Measurements from ENCODE around the gene PRAC1. TPM values are rescaled to one million over a fixed set of nuclear protein-coding genes. Genes with fewer than 3 reads are reported as not detected.

PRAC1 gene
- total RNA-seq = not detected in 2 replicates

GRCh38 chr17:48722201-48722907 lies at the start of gene PRAC1:
Gene PRAC1, minus strand, starts transcription at chr17:48722518. Its CDS starts 126 bp downstream, at chr17:48722392.
- Mint-ChIP-seq H3K27ac (no peak within 1 kb of the TSS), H3K27me3 (ENCODE audit: low read depth) (peaks cover 88% of the 10 kb centered on the region), H3K4me3 (ENCODE audit: low read depth) (no peak within 1 kb of the TSS), H3K4me1 (ENCODE audit: low read depth) (peaks cover 15% of the 10 kb centered on the region), H3K36me3 (ENCODE audit: low read depth) (no peaks in the 10 kb centered on the region), H3K9me3 (no peaks in the 10 kb centered on the region)
- intact Hi-C loops (cut with micrococcal nuclease) = loop anchor here (5.0 kb wide), 2 partner anchors 775 to 1245 kb away; partner anchors contain the start of genes DLX4 and NGFR
- DNase-seq (ENCODE audit: low spot score) = no peak

GRCh38 chr17:48770954-48771353 lies 48.6 kb upstream of the PRAC1 start:
- Mint-ChIP-seq H3K27me3 (ENCODE audit: low read depth) (peaks cover 32% of the 10 kb centered on the region), H3K4me1 (ENCODE audit: low read depth) (peaks cover 3% of the 10 kb centered on the region), H3K27ac (no peak overlapping the region), H3K4me3 (ENCODE audit: low read depth) (no peak overlapping the region), H3K9me3 (no peaks in the 10 kb centered on the region), H3K36me3 (ENCODE audit: low read depth) (no peaks in the 10 kb centered on the region)
- intact Hi-C loops (cut with micrococcal nuclease) = no loop called here
- no peak for DNase-seq (ENCODE audit: low spot score)

- H3K9me3 Mint-ChIP-seq = no peaks in the 10 kb centered on the region
- peaks cover 31% of the 10 kb centered on the region for H3K27me3 Mint-ChIP-seq (ENCODE audit: low read depth)
Measured at GRCh38 chr17:48769009-48769675, 46.8 kb upstream of the PRAC1 start.

GRCh38 chr17:48767263-48767774 lies 45.0 kb upstream of the PRAC1 start:
- no peak for DNase-seq (ENCODE audit: low spot score)
- peaks cover 3% of the 10 kb centered on the region for H3K4me1 Mint-ChIP-seq (ENCODE audit: low read depth)
- H3K27me3 Mint-ChIP-seq (ENCODE audit: low read depth) = peaks cover 38% of the 10 kb centered on the region
- no peaks in the 10 kb centered on the region for H3K36me3 Mint-ChIP-seq (ENCODE audit: low read depth)
- H3K9me3 Mint-ChIP-seq = no peaks in the 10 kb centered on the region
- no peak overlapping the region for H3K4me3 Mint-ChIP-seq (ENCODE audit: low read depth)
- intact Hi-C loops (cut with micrococcal nuclease) = no loop called here
- no peak overlapping the region for H3K27ac Mint-ChIP-seq

More at GRCh38 chr17:48769009-48769675, 46.8 kb upstream of the PRAC1 start:
- H3K27ac Mint-ChIP-seq = no peak overlapping the region
- DNase-seq (ENCODE audit: low spot score) = no peak
- peaks cover 3% of the 10 kb centered on the region for H3K4me1 Mint-ChIP-seq (ENCODE audit: low read depth)
- no peak overlapping the region for H3K4me3 Mint-ChIP-seq (ENCODE audit: low read depth)
- intact Hi-C loops (cut with micrococcal nuclease) = no loop called here
- H3K36me3 Mint-ChIP-seq (ENCODE audit: low read depth) = no peaks in the 10 kb centered on the region

GRCh38 chr17:48761114-48761513 lies 38.8 kb upstream of the PRAC1 start:
- Mint-ChIP-seq H3K27me3 (ENCODE audit: low read depth) (peaks cover 56% of the 10 kb centered on the region), H3K36me3 (ENCODE audit: low read depth) (no peaks in the 10 kb centered on the region), H3K27ac (no peak overlapping the region), H3K9me3 (no peaks in the 10 kb centered on the region), H3K4me1 (ENCODE audit: low read depth) (no peaks in the 10 kb centered on the region), H3K4me3 (ENCODE audit: low read depth) (no peak overlapping the region)
- DNase-seq (ENCODE audit: low spot score) = no peak
- intact Hi-C loops (cut with micrococcal nuclease) = no loop called here

- no peak for DNase-seq (ENCODE audit: low spot score)
- no peaks in the 10 kb centered on the region for H3K36me3 Mint-ChIP-seq (ENCODE audit: low read depth)
- H3K4me3 Mint-ChIP-seq (ENCODE audit: low read depth) = no peak overlapping the region
- H3K4me1 Mint-ChIP-seq (ENCODE audit: low read depth) = no peaks in the 10 kb centered on the region
- no peaks in the 10 kb centered on the region for H3K9me3 Mint-ChIP-seq
- intact Hi-C loops (cut with micrococcal nuclease) = no loop called here
- no peak overlapping the region for H3K27ac Mint-ChIP-seq
- peaks cover 63% of the 10 kb centered on the region for H3K27me3 Mint-ChIP-seq (ENCODE audit: low read depth)
Measured at GRCh38 chr17:48760411-48760810, 38.1 kb upstream of the PRAC1 start.

GRCh38 chr17:48759288-48759687 lies 37.0 kb upstream of the PRAC1 start:
- no peak overlapping the region for H3K4me3 Mint-ChIP-seq (ENCODE audit: low read depth)
- no peaks in the 10 kb centered on the region for H3K4me1 Mint-ChIP-seq (ENCODE audit: low read depth)
- H3K27me3 Mint-ChIP-seq (ENCODE audit: low read depth) = peaks cover 67% of the 10 kb centered on the region
- no peaks in the 10 kb centered on the region for H3K36me3 Mint-ChIP-seq (ENCODE audit: low read depth)
- H3K9me3 Mint-ChIP-seq = no peaks in the 10 kb centered on the region
- no peak overlapping the region for H3K27ac Mint-ChIP-seq
- intact Hi-C loops (cut with micrococcal nuclease) = no loop called here
- DNase-seq (ENCODE audit: low spot score) = no peak

GRCh38 chr17:48757524-48757961 lies 35.2 kb upstream of the PRAC1 start:
- no peaks in the 10 kb centered on the region for H3K36me3 Mint-ChIP-seq (ENCODE audit: low read depth)
- no peak overlapping the region for H3K4me3 Mint-ChIP-seq (ENCODE audit: low read depth)
- no peak for DNase-seq (ENCODE audit: low spot score)
- H3K9me3 Mint-ChIP-seq = no peaks in the 10 kb centered on the region
- H3K27me3 Mint-ChIP-seq (ENCODE audit: low read depth) = peaks cover 74% of the 10 kb centered on the region
- intact Hi-C loops (cut with micrococcal nuclease) = no loop called here
- H3K4me1 Mint-ChIP-seq (ENCODE audit: low read depth) = no peaks in the 10 kb centered on the region
- H3K27ac Mint-ChIP-seq = no peak overlapping the region

GRCh38 chr17:48756830-48757251 lies 34.5 kb upstream of the PRAC1 start:
- Mint-ChIP-seq H3K4me1 (ENCODE audit: low read depth) (no peaks in the 10 kb centered on the region), H3K36me3 (ENCODE audit: low read depth) (no peaks in the 10 kb centered on the region), H3K27ac (no peak overlapping the region), H3K4me3 (ENCODE audit: low read depth) (no peak overlapping the region), H3K9me3 (no peaks in the 10 kb centered on the region), H3K27me3 (ENCODE audit: low read depth) (peaks cover 75% of the 10 kb centered on the region)
- no peak for DNase-seq (ENCODE audit: low spot score)
- intact Hi-C loops (cut with micrococcal nuclease) = no loop called here

- intact Hi-C loops (cut with micrococcal nuclease) = no loop called here
- Mint-ChIP-seq H3K36me3 (ENCODE audit: low read depth) (no peaks in the 10 kb centered on the region), H3K4me1 (ENCODE audit: low read depth) (no peaks in the 10 kb centered on the region), H3K9me3 (no peaks in the 10 kb centered on the region), H3K27ac (no peak overlapping the region), H3K4me3 (ENCODE audit: low read depth) (no peak overlapping the region), H3K27me3 (ENCODE audit: low read depth) (peaks cover 77% of the 10 kb centered on the region)
- no peak for DNase-seq (ENCODE audit: low spot score)
Measured at GRCh38 chr17:48755356-48755755, 33.0 kb upstream of the PRAC1 start.

- Mint-ChIP-seq H3K27ac (no peak overlapping the region), H3K27me3 (ENCODE audit: low read depth) (peaks cover 82% of the 10 kb centered on the region), H3K36me3 (ENCODE audit: low read depth) (no peaks in the 10 kb centered on the region), H3K4me1 (ENCODE audit: low read depth) (no peaks in the 10 kb centered on the region), H3K4me3 (ENCODE audit: low read depth) (no peak overlapping the region), H3K9me3 (no peaks in the 10 kb centered on the region)
- no peak for DNase-seq (ENCODE audit: low spot score)
- intact Hi-C loops (cut with micrococcal nuclease) = loop anchor here (5.0 kb wide), 1 partner anchor 243 kb away; the partner anchor contains the start of gene IGF2BP1
Measured at GRCh38 chr17:48754500-48755261, 32.4 kb upstream of the PRAC1 start.

GRCh38 chr17:48753794-48754499 lies 31.6 kb upstream of the PRAC1 start:
- no peaks in the 10 kb centered on the region for H3K4me1 Mint-ChIP-seq (ENCODE audit: low read depth)
- no peak overlapping the region for H3K27ac Mint-ChIP-seq
- no peaks in the 10 kb centered on the region for H3K36me3 Mint-ChIP-seq (ENCODE audit: low read depth)
- H3K9me3 Mint-ChIP-seq = no peaks in the 10 kb centered on the region
- no peak overlapping the region for H3K4me3 Mint-ChIP-seq (ENCODE audit: low read depth)
- peaks cover 83% of the 10 kb centered on the region for H3K27me3 Mint-ChIP-seq (ENCODE audit: low read depth)
- intact Hi-C loops (cut with micrococcal nuclease) = loop anchor here (5.0 kb wide), 1 partner anchor 243 kb away; the partner anchor contains the start of gene IGF2BP1
- no peak for DNase-seq (ENCODE audit: low spot score)

All from activated T-helper 2 cell treated with anti-CD3 and anti-CD28 coated beads, Interferon-gamma antibody, Interleukin-2, Interleukin-4, amounts not matched to agents 10 μg/mL and 5 μg/mL and 100 μg/mL, durations not matched to agents 14 hours and 24 hours and 36 hours (primary cell).